ENCODE measurements around the gene MOV10L1. TPM values are rescaled to one million over a fixed set of nuclear protein-coding genes. Genes with fewer than 3 reads are reported as not detected.

MOV10L1 gene
- total and polyA plus RNA-seq, 4 donors, result 0.27 to 11.9 (median 0.43) TPM

DNA sequence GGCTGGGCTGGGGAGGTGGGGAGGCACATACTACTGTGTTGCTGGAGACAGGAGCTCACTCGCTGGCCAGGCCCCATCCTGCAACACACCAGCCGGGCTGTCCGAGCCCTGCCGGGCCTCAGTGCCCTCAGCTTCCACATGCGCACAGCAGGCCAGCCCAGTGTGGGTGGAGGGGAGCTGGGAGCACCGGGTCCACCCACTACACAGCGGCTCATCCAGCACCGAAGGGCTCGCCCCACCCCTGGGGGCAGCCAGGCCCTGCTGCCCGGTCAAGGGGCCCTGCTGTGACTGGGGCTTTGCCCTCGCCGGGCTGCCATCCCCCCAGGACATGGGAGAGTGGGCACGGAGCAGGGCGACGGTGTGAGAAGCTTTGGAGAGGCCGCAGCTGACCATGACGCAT, 41.0 kb upstream of the MOV10L1 start:
- Histone ChIP-seq H3K27ac (ENCODE audit: low read depth in 1 of 2, low read length in 1 of 2) (no peak overlapping the region), H3K9me3 (ENCODE audit: control insufficient read depth in 4 of 4, insufficient read depth in 3 of 4, low read length in 3 of 4) (peaks cover 0 to 5% (median 0%) of the 10 kb centered on the region in 4 donors), H3K4me1 (ENCODE audit: control insufficient read depth in 5 of 5, insufficient read depth in 5 of 5, low read length in 5 of 5) (no peaks in the 10 kb centered on the region), H3K4me3 (no peak overlapping the region), H3K27me3 (ENCODE audit: control insufficient read depth in 3 of 3, insufficient read depth in 3 of 3, low read length in 2 of 3) (peaks cover 0 to 8% (median 0%) of the 10 kb centered on the region in 3 donors), H3K9ac (ENCODE audit: insufficient read depth in 1 of 2, low read length in 2 of 2) (no peak overlapping the region), H3K36me3 (ENCODE audit: control insufficient read depth in 4 of 4, insufficient read depth in 4 of 4, low read length in 4 of 4) (no peaks in the 10 kb centered on the region)
- no peak for DNase-seq
- TF ChIP-seq, protein P1, sequence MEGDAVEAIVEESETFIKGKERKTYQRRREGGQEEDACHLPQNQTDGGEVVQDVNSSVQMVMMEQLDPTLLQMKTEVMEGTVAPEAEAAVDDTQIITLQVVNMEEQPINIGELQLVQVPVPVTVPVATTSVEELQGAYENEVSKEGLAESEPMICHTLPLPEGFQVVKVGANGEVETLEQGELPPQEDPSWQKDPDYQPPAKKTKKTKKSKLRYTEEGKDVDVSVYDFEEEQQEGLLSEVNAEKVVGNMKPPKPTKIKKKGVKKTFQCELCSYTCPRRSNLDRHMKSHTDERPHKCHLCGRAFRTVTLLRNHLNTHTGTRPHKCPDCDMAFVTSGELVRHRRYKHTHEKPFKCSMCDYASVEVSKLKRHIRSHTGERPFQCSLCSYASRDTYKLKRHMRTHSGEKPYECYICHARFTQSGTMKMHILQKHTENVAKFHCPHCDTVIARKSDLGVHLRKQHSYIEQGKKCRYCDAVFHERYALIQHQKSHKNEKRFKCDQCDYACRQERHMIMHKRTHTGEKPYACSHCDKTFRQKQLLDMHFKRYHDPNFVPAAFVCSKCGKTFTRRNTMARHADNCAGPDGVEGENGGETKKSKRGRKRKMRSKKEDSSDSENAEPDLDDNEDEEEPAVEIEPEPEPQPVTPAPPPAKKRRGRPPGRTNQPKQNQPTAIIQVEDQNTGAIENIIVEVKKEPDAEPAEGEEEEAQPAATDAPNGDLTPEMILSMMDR (IDR thresholded peaks at IDR 0.05; ENCODE audit: control extremely low read depth, extremely low read depth), result no peak
- ATAC-seq (ENCODE audit: insufficient read depth, low FRiP score), result no peak
- 89 to 92% methylated on average over 17 of the region's 17 CpGs for WGBS, 2 donors

DNA sequence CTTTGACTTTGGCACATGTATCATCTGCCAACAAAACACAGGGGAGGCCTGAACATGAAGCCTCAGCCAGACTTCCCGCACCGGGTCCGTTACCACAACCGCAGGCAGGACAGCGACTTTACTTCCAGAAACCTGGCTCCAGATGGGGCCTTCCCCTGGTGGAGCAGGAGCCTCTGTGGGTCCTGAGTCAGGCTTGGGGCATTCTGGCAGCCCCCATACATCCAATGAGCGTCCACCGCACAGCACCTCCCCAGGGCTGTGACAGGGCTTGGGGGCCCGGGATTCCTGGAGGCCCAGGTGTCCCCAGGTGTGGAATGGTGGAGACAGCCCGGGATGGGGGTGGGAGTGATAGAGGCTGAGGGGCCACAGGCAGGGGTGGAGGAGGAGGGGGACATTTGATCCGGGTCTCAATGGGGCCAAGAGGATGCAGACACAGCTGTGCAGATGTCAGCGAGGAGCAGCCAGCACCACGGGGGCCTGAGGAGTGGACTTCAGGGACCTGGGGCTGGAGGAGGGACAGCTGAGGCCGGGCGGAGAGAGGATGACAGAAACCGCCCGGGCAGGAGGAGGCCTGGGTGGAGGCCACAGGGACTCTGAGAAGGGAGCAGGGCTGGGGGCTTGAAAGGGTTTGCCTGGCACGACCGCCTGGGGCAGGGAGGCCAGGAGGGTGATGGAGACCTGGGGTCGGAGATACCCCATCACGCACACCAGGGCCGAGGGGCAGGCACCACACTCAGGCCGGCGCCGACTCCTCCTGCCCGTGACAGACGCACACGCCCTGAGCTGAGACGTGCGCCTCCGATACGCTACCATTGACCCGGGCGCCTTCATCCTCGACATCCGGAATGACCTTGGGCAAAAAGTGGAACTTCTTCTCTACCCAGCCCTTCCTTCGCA, 40.3 kb upstream of the MOV10L1 start:
- peaks cover 0 to 8% (median 0%) of the 10 kb centered on the region in 3 donors for H3K27me3 ChIP-seq (ENCODE audit: control insufficient read depth in 3 of 3, insufficient read depth in 3 of 3, low read length in 2 of 3)
- WGBS, 2 donors, result 89 to 94% methylated on average over 36 of the region's 36 CpGs
- TF ChIP-seq, protein P1 (IDR thresholded peaks at IDR 0.05; ENCODE audit: control extremely low read depth, extremely low read depth), result no peak
- no peak overlapping the region for H3K27ac ChIP-seq (ENCODE audit: low read depth in 1 of 2, low read length in 1 of 2)
- ATAC-seq (ENCODE audit: insufficient read depth, low FRiP score), result no peak
- H3K4me1 ChIP-seq (ENCODE audit: control insufficient read depth in 5 of 5, insufficient read depth in 5 of 5, low read length in 5 of 5), result no peaks in the 10 kb centered on the region
- no peak for DNase-seq
- peaks cover 0 to 11% (median 0%) of the 10 kb centered on the region in 4 donors for H3K9me3 ChIP-seq (ENCODE audit: control insufficient read depth in 4 of 4, insufficient read depth in 3 of 4, low read length in 3 of 4)
- no peak overlapping the region for H3K4me3 ChIP-seq
- no peak overlapping the region for H3K9ac ChIP-seq (ENCODE audit: insufficient read depth in 1 of 2, low read length in 2 of 2)
- no peaks in the 10 kb centered on the region for H3K36me3 ChIP-seq (ENCODE audit: control insufficient read depth in 4 of 4, insufficient read depth in 4 of 4, low read length in 4 of 4)

DNA sequence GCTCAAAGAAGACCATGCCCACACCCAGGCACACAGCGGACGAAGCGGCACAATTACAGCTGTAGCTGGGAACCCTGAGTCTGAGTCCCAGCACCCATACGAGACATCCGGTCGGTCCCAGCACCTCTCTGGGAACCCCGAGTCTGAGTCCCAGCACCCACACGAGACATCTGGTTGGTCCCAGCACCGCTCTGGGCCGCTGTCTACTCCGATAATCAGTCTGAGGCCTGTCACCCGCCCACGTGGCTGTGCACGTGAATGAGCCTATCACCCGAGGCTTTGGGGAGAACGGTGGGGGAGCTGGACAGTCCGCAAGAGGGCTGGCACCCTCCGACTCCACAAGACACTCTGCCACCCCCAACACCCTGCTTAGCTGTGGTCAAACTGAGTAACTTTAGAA, 37.9 kb upstream of the MOV10L1 start:
- no peak for DNase-seq
- TF ChIP-seq, protein P1 (IDR thresholded peaks at IDR 0.05; ENCODE audit: control extremely low read depth, extremely low read depth), result no peak
- ATAC-seq (ENCODE audit: insufficient read depth, low FRiP score), result no peak
- Histone ChIP-seq H3K9ac (ENCODE audit: insufficient read depth in 1 of 2, low read length in 2 of 2) (no peak overlapping the region), H3K36me3 (ENCODE audit: control insufficient read depth in 4 of 4, insufficient read depth in 4 of 4, low read length in 4 of 4) (no peaks in the 10 kb centered on the region), H3K27me3 (ENCODE audit: control insufficient read depth in 3 of 3, insufficient read depth in 3 of 3, low read length in 2 of 3) (no peaks in the 10 kb centered on the region), H3K4me1 (ENCODE audit: control insufficient read depth in 5 of 5, insufficient read depth in 5 of 5, low read length in 5 of 5) (no peaks in the 10 kb centered on the region), H3K9me3 (ENCODE audit: control insufficient read depth in 4 of 4, insufficient read depth in 3 of 4, low read length in 3 of 4) (peaks cover 0 to 12% (median 0%) of the 10 kb centered on the region in 4 donors), H3K4me3 (no peak overlapping the region), H3K27ac (ENCODE audit: low read depth in 1 of 2, low read length in 1 of 2) (no peak overlapping the region)
- WGBS, 2 donors, result 92% methylated on average over 18 of the region's 18 CpGs
